ENCODE results near the gene TRPM6. TPM values are rescaled to one million over a fixed set of nuclear protein-coding genes. Genes with fewer than 3 reads are reported as not detected.

The TRPM6 gene
- total RNA-seq, 1 experiment from 2014 or later = 0.57 TPM

GRCh38 chr9:74856989-74857388 is 30.7 kb downstream of the TRPM6 start:
- Histone ChIP-seq H2AK5ac (ENCODE audit: insufficient read length, low read length) (no peak overlapping the region), H3K27ac (ENCODE audit: insufficient read length, low read depth, low read length) (no peak overlapping the region), H3T11ph (ENCODE audit: low read length) (no peak overlapping the region), H2AFZ (ENCODE audit: low read length) (no peak overlapping the region), H3K9ac (ENCODE audit: extremely low read depth, insufficient read length, low read length) (no peak overlapping the region), H3K56ac (ENCODE audit: insufficient read length, low read depth, low read length) (no peak overlapping the region), H3K79me2 (ENCODE audit: insufficient read depth, low read length) (no peaks in the 10 kb centered on the region), H3K4me1 (ENCODE audit: insufficient read depth, low read length) (no peaks in the 10 kb centered on the region), H2BK20ac (ENCODE audit: low read depth, low read length, poor library complexity, severe bottlenecking) (no peak overlapping the region), H3K4ac (ENCODE audit: low read depth, low read length) (no peak overlapping the region), H3K18ac (ENCODE audit: insufficient read length, low read depth, low read length) (no peak overlapping the region), H3K27me3 (ENCODE audit: insufficient read depth, low read length) (no peaks in the 10 kb centered on the region), H4K8ac (replicated peaks; ENCODE audit: insufficient read length, low read depth, low read length) (no peak overlapping the region), H3K14ac (ENCODE audit: insufficient read depth, low read length) (no peak overlapping the region), H4K20me1 (ENCODE audit: control insufficient read depth, insufficient read depth, insufficient read length) (no peaks in the 10 kb centered on the region), H3K9me3 (ENCODE audit: control insufficient read depth, low read depth, low read length) (no peaks in the 10 kb centered on the region), H3K23ac (ENCODE audit: insufficient read length, low read depth, low read length) (no peak overlapping the region), H2BK12ac (ENCODE audit: insufficient read length, low read depth, low read length) (no peak overlapping the region), H3K4me2 (ENCODE audit: insufficient read depth, insufficient read length, low read length) (no peak overlapping the region), H3K79me1 (ENCODE audit: insufficient read depth, low read depth, low read length, poor library complexity, severe bottlenecking) (no peaks in the 10 kb centered on the region), H2BK120ac (ENCODE audit: low read depth, low read length, poor library complexity, severe bottlenecking) (no peak overlapping the region), H3K23me2 (ENCODE audit: insufficient read length, low read depth, low read length, poor library complexity, severe bottlenecking) (no peaks in the 10 kb centered on the region), H2BK15ac (ENCODE audit: low read depth, low read length) (no peak overlapping the region), H4K5ac (ENCODE audit: insufficient read length, low read depth, low read length) (no peak overlapping the region), H2BK5ac (ENCODE audit: insufficient read length, low read length) (no peak overlapping the region), H4K91ac (ENCODE audit: insufficient read length, low read depth, low read length) (no peak overlapping the region)
- no peak for TF ChIP-seq CTCF (conservative IDR thresholded peaks at IDR 0.05)
- no peak for DNase-seq
- H3K36me3 Mint-ChIP-seq (ENCODE audit: insufficient read depth in 1 of 3, low read depth in 3 of 3) = no peaks in the 10 kb centered on the region; a peak in 1 of 7 replicates
- H3K4me3 Mint-ChIP-seq = no peak overlapping the region
- H3K9me3 Mint-ChIP-seq = peaks cover 0 to 6% of the 10 kb centered on the region in 2 experiments; a peak in 1 of 5 replicates
- no peaks in the 10 kb centered on the region for H3K4me1 Mint-ChIP-seq
- no peak overlapping the region for H3K27ac Mint-ChIP-seq
- no peaks in the 10 kb centered on the region for H3K27me3 Mint-ChIP-seq (ENCODE audit: low read depth)

Measured in H9 (cell line).